GM10847 (cell line): ENCODE data around the gene DAW1.

ENCODE experiments used
- POLR2A ChIP-seq: IDR thresholded peaks from 2 replicates; pipeline ENCODE4 v1.6.1; 2011; ENCODE audit not compliant: insufficient read length; ENCODE audit errors: extremely low read depth

Gene DAW1

GRCh38 chr2:227871375-227871791 lies at the start of gene DAW1:
Gene DAW1 (plus strand): TSS chr2:227871631. CDS start chr2:227871690, 59 bp downstream.
- no peak for TF ChIP-seq POLR2A

- no peak for TF ChIP-seq POLR2A
These were observed 48.9 kb upstream of the DAW1 start for GRCh38 chr2:227822416-227823003.

GRCh38 chr2:227823922-227824321 lies 47.5 kb upstream of the DAW1 start:
- TF ChIP-seq POLR2A: no peak

- TF ChIP-seq POLR2A: no peak
These were observed 46.7 kb upstream of the DAW1 start for GRCh38 chr2:227824711-227825110.

GRCh38 chr2:227826019-227826521 lies 45.4 kb upstream of the DAW1 start:
- no peak for TF ChIP-seq POLR2A

- TF ChIP-seq POLR2A: no peak
These were observed 44.9 kb upstream of the DAW1 start for GRCh38 chr2:227826563-227826962.

GRCh38 chr2:227827143-227827542 lies 44.3 kb upstream of the DAW1 start:
- TF ChIP-seq POLR2A: no peak

GRCh38 chr2:227828477-227828912 lies 42.9 kb upstream of the DAW1 start:
- TF ChIP-seq POLR2A: no peak

GRCh38 chr2:227829337-227829736 lies 42.1 kb upstream of the DAW1 start:
- TF ChIP-seq POLR2A: no peak

GRCh38 chr2:227834423-227834822 lies 37.0 kb upstream of the DAW1 start:
- no peak for TF ChIP-seq POLR2A

- TF ChIP-seq POLR2A: no peak
These were observed 36.3 kb upstream of the DAW1 start for GRCh38 chr2:227834916-227835650.

- no peak for TF ChIP-seq POLR2A
These were observed 24.6 kb upstream of the DAW1 start for GRCh38 chr2:227846831-227847230.

GRCh38 chr2:227848146-227848545 lies 23.3 kb upstream of the DAW1 start:
- TF ChIP-seq POLR2A: no peak

GRCh38 chr2:227848586-227848985 lies 22.8 kb upstream of the DAW1 start:
- TF ChIP-seq POLR2A: no peak

GRCh38 chr2:227849906-227850305 lies 21.5 kb upstream of the DAW1 start:
- TF ChIP-seq POLR2A: no peak

GRCh38 chr2:227853204-227853629 lies 18.2 kb upstream of the DAW1 start:
- TF ChIP-seq POLR2A: no peak

GRCh38 chr2:227853765-227854271 lies 17.6 kb upstream of the DAW1 start:
- no peak for TF ChIP-seq POLR2A

GRCh38 chr2:227855440-227855839 lies 16.0 kb upstream of the DAW1 start:
- no peak for TF ChIP-seq POLR2A
